Testis (tissue), 3 donors: ENCODE measurements around the gene CHGA. TPM values are rescaled to one million over a fixed set of nuclear protein-coding genes. Genes with fewer than 3 reads are reported as not detected.

Experiments used
- DNase-seq: peaks from one replicate; pipeline ENCODE4 v3.0.0-alpha.2; 2019
- H3K27ac ChIP-seq, 2 donors: fragments of 200-600 bp; sonication (generic); one replicate each; pipeline ENCODE4 v1.5.1; 2019
- H3K27me3 ChIP-seq: fragments of 200-600 bp; sonication (generic); one replicate; pipeline ENCODE4 v1.5.1; 2019
- H3K36me3 ChIP-seq: fragments of 200-600 bp; sonication (generic); one replicate; pipeline ENCODE4 v1.5.1; 2017; ENCODE audit warnings: low read depth; ENCODE audit errors: missing control alignments
- H3K4me1 ChIP-seq: fragments of 200-600 bp; sonication (generic); one replicate; pipeline ENCODE4 v1.5.1; 2019
- H3K4me3 ChIP-seq, 2 donors: fragments of 200-600 bp; sonication (generic); one replicate each; pipeline ENCODE4 v1.5.1; 2017 to 2019
- H3K9me3 ChIP-seq: fragments of 200-600 bp; sonication (generic); one replicate; pipeline ENCODE4 v1.5.1; 2017
- CTCF ChIP-seq, 3 experiments: fragments of 450-650 bp in 2 of 3; fragments of 200-600 bp in 1 of 3; sonication (generic) in 1 of 3; IDR thresholded peaks; one replicate each; pipeline ENCODE4 v1.5.1; 2016 to 2019; ENCODE audit warnings: antibody characterized with exemption in 3 of 3, mild to moderate bottlenecking in 2 of 3, moderate library complexity in 1 of 3
- POLR2A ChIP-seq: fragments of 450-650 bp; IDR thresholded peaks from one replicate; pipeline ENCODE4 v1.6.1; 2017; ENCODE audit warnings: antibody characterized with exemption, mild to moderate bottlenecking, moderate library complexity
- WGBS, 2 donors: methylation state at CpG; one replicate each; pipeline ENCODE4 v1.1.5; 2018; 5-methylcytosine and 5-hydroxymethylcytosine counted together
- intact Hi-C: fragments of 100-400 bp; cut with DNase I; formaldehyde crosslinking; loops from one replicate; pipeline ENCODE4 v1.15.1; 2023; ENCODE audit warnings: low total_unique reads
- polyA plus RNA-seq: library from polyadenylated mRNA; stranded (reverse); fragments of 350-450 nt; fragmentation: Illumina TruSeq; extraction: RNeasy Lipid Tissue Mini Kit (QIAGEN cat#74804); gene quantifications from one replicate; pipeline ENCODE4 v1.2.3, GENCODE V29; 2014; ENCODE audit warnings: low read depth, low replicate concordance; ENCODE audit not compliant: insufficient read depth
- total RNA-seq, 2 donors: library from RNA; depleted of rRNA; stranded (reverse); fragments of >200 nt; gene quantifications; one replicate each; pipeline ENCODE4 v1.2.3, GENCODE V29; 2016

Gene CHGA
- total and polyA plus RNA-seq, 3 donors from 2014 or later = 92.9 to 225 (median 191) TPM

- Histone ChIP-seq H3K27me3 (no peaks in the 10 kb centered on the region), H3K36me3 (no peaks in the 10 kb centered on the region), H3K9me3 (no peaks in the 10 kb centered on the region), H3K4me1 (peaks cover under 1% of the 10 kb centered on the region), H3K4me3 (no peak overlapping the region), H3K27ac (no peak overlapping the region)
- no peak for TF ChIP-seq POLR2A
- no peak for TF ChIP-seq CTCF (IDR thresholded peaks at IDR 0.05)
- intact Hi-C loops = no loop called here
- DNase-seq = no peak
- 90 to 94% methylated on average over 1 of the region's 1 CpG for WGBS, 2 donors
Measured at GRCh38 chr14:92887157-92887556, 35.8 kb upstream of the CHGA start.

DNA sequence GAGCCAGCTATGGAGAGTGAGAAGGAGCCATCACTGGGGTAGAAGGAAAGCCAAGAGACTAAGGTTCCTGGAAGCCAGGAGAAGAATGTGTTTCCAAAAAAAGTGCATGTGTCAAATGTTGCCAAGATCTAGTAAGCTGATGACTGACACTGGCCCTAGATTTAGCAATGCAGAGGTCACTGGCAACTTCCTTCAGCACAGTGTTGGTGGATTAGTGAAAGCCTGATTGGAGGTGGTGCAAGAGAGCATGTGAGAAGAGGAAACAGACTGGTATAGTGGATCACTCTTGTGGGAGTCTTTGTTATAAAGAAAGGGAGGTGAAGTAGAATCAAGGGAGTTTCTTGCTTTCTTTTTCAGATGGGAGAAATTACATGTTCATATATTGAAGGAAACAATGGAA lies 34.1 kb upstream of the CHGA start:
- H3K4me1 ChIP-seq = no peaks in the 10 kb centered on the region
- H3K27ac ChIP-seq = no peak overlapping the region
- TF ChIP-seq POLR2A (no peak), CTCF (IDR thresholded peaks at IDR 0.05) (no peak)
- no peaks in the 10 kb centered on the region for H3K36me3 ChIP-seq
- H3K4me3 ChIP-seq = no peak overlapping the region
- DNase-seq = no peak
- H3K27me3 ChIP-seq = no peaks in the 10 kb centered on the region
- intact Hi-C loops = no loop called here
- H3K9me3 ChIP-seq = no peaks in the 10 kb centered on the region

DNA sequence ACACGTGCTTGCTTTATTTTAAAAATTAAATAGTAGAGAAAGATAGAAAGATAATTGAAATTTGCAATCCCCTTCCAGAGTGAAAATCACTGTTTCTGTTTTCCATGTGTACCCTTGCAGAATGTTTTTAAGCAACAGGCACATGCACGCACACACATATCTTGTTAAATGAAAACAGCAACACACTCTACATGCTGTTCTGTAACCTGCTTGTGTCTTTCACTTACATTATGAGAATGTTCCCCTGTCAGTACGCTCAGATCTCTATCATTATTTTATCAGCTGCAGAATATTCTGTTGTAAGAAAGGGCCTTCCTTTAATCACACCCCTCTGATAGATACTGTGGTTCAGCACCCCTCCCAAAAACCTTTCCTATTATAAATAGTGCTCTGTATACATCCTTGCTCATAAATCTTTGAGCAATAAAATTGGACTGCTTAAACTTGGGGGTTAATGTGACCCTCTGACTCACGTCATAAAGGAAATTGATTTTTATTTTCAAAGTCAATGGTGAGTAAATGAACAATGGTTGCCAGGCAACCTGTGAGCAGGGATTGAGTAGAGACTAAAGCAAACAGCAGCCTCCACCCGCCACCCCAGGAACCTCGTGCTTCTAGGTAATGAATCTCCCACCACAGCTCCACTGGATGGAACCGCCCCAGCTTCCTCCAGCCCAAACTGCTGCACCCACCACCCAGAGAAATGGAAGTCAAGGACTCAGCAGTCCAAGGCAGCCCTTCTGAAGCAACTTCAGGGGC lies 31.9 kb upstream of the CHGA start:
- no peaks in the 10 kb centered on the region for H3K36me3 ChIP-seq
- no peak for TF ChIP-seq POLR2A
- no peak for TF ChIP-seq CTCF (IDR thresholded peaks at IDR 0.05)
- no peak overlapping the region for H3K27ac ChIP-seq
- intact Hi-C loops = no loop called here
- H3K9me3 ChIP-seq = no peaks in the 10 kb centered on the region
- no peaks in the 10 kb centered on the region for H3K27me3 ChIP-seq
- WGBS, 2 donors = 65 to 76% methylated on average over 7 of the region's 7 CpGs
- no peak overlapping the region for H3K4me3 ChIP-seq
- no peak for DNase-seq
- no peaks in the 10 kb centered on the region for H3K4me1 ChIP-seq

DNA sequence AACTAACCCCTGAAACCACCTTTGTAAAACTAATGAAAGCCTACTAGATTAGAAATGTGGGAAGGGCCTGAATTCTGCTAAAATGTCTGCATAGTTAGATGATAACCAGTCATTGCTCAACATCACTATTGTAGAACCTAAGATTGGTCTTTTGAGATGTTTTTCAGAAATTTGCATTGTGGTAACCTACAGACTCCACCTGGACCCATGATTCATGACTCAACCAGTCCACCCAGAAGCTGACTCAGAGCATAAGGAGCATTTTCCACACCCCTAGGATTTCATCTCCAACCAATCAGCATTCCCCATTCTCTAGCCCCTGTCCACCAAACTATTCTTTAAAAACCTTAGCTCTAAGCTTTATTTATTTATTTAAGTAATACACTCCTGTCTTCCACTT lies 30.4 kb upstream of the CHGA start:
- H3K4me1 ChIP-seq = no peaks in the 10 kb centered on the region
- no peaks in the 10 kb centered on the region for H3K27me3 ChIP-seq
- intact Hi-C loops = no loop called here
- H3K4me3 ChIP-seq = no peak overlapping the region
- DNase-seq = no peak
- TF ChIP-seq CTCF (IDR thresholded peaks at IDR 0.05) = no peak
- no peak for TF ChIP-seq POLR2A
- H3K9me3 ChIP-seq = no peaks in the 10 kb centered on the region
- no peaks in the 10 kb centered on the region for H3K36me3 ChIP-seq
- no peak overlapping the region for H3K27ac ChIP-seq

DNA sequence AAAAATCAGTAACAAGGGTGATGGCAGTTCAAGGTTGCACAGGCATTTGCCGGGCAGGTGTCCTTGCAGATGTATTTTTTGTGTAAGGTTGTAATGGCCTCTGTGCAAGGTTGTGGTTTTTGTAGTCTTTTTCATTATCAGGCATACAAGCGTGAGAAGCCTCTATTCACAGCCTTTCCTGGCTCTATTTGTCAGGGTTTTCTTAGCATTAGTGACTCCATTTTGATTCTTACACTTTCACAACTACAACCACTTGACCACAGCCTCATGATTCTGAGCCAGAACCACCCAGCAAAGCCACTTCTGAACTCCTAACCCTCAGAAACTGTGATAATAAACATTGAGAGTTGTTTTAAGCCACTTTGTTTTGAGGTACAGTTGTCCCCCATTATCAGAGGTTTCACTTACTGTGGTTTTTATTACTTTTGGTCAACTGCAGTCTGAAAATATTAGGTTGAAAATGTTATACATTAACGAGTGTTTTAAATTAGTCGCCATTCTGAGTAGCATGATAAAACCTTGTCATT lies 27.5 kb upstream of the CHGA start:
- Histone ChIP-seq H3K4me1 (no peaks in the 10 kb centered on the region), H3K27ac (no peak overlapping the region), H3K9me3 (no peaks in the 10 kb centered on the region), H3K4me3 (no peak overlapping the region), H3K27me3 (no peaks in the 10 kb centered on the region), H3K36me3 (no peaks in the 10 kb centered on the region)
- no peak for TF ChIP-seq POLR2A
- no peak for TF ChIP-seq CTCF (IDR thresholded peaks at IDR 0.05)
- intact Hi-C loops = no loop called here
- DNase-seq = no peak
- WGBS, 2 donors = 72 to 78% methylated on average over 4 of the region's 4 CpGs
